NCI-H1694 treated with DMSO at 0.1 percent for 48 hours (cell line): Measurements from ENCODE around the gene KRTAP4-5.
"Not testable (repeated sequence)": the region's sequence is repeated elsewhere in the genome, so short reads cannot be mapped to it uniquely, and the experiment has no call there.

Source experiments
- DNase-seq: peaks from one replicate; lab custom pipeline; 2025; lab: John Stamatoyannopoulos, UW

The KRTAP4-5 gene

DNA sequence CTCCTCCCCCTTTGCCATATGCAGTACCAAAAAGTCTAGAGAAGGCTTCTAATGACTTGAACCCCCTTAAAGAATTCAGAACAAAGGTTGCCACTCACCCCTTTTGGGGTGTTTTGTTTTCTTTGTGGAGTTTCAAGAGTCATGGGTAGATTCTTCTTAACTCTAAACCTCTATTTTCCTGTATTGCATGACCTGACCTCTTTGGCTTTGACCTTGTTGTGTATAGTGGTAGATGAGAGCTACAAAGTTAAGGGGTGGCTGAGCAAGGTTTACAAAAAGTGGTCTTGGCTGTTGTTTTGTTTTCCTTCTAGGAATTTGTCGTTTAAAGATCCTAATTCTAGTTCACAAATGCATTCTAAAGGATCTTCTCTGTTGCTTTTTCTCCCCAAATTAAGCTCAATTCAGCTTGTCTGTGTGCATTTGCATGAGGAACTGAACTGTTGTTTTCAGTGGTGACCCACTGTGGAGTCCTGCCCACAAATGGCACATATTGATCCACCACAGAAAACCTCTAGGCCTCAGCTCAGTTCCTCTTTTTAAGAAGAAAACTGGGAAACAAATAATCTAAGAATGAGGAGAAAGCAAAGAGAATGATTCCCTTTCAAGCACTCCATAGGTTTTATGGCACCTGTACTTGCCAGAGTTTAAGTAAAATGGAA lies 40.8 kb downstream of the KRTAP4-5 start:
- DNase-seq = not testable (repeated sequence)

DNA sequence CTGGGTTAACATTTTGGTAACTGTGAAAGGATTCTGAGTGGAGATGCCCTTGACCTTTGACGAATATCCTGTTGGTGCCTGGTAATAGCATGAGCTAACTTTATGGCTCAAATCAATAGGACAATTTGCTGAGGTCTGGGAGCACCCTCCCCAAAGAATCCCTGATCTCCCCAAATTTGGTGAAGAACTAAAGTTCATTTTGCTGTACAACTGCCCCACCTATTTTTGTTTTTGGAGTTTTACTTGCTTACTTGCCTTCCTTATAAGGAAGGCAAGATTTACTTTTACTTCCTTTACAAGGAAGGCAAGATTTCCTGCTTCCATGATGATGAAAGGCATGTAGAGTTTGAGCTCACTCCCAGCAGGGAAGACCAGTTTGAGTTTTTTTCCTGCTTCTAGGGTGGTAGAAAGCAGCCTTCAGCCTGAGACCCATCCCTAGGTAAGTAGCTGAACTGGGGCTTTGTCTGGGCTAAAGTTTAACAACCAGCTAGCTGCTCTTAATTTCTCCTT lies 41.6 kb downstream of the KRTAP4-5 start:
- DNase-seq = no peak

DNA sequence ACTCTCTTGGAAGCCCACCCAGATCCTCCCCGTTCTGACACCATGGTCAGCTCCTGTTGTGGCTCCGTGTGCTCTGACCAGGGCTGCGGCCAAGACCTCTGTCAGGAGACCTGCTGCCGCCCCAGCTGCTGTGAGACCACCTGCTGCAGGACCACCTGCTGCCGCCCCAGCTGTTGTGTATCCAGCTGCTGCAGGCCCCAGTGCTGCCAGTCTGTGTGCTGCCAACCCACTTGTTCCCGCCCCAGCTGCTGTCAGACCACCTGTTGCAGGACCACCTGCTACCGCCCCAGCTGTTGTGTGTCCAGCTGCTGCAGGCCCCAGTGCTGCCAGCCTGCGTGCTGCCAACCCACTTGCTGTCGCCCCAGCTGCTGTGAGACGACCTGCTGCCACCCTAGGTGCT lies 44.3 kb downstream of the KRTAP4-5 start, which contains the start of gene KRTAP4-9:
Gene KRTAP4-9, plus strand, starts transcription at position 43 of the 400 bp plus-strand sequence. Its CDS starts 0 bp downstream, at position 43.
- DNase-seq = not testable (repeated sequence)

DNA sequence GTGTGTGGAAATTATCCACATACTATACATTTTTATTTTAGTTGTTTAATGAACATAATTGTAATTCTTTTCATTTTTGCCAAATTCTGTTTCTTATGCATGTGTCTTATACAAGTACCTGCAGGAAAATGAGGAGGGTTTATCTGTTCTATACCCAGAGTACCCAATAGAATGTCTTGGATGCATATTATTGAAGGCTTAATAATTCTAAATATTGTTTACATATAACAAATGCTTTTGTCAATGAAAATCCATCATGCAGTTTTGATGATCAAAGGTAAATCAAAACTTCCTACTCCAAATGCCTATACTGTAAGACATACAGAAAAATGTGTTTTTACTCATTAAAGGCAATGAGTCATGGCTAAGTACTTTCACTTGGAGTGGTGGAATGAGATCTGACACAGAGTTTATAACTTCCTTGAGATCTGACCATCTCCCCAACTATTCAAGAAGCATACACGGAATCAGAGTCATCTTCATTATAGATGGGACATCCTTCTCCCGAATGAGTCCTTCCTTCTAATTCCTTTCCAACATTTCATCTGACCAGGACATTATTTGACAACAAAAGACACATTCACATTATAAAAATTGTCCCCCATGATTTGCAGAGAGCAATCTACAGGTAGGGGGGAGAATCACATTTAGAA lies 45.1 kb downstream of the KRTAP4-5 start:
- DNase-seq = not testable (repeated sequence)

DNA sequence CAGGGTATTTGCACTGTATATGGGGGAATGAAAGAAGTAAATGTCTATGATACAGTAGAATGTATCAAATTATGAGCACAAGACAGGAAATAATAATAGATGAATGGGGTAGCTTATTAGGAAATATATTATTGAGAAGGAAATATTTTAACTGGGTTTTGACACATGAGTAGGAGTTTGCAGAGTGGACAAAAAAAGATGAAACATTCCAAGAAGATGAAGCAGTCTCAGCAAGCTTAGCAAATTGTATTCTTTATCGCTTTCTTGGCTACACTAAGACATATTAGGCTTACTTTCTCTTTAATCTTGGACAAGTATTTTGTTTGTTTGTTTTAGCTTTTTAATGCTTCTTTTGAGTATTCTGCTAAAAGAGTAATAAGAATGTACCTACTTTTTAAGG lies 45.7 kb downstream of the KRTAP4-5 start:
- DNase-seq = no peak

DNA sequence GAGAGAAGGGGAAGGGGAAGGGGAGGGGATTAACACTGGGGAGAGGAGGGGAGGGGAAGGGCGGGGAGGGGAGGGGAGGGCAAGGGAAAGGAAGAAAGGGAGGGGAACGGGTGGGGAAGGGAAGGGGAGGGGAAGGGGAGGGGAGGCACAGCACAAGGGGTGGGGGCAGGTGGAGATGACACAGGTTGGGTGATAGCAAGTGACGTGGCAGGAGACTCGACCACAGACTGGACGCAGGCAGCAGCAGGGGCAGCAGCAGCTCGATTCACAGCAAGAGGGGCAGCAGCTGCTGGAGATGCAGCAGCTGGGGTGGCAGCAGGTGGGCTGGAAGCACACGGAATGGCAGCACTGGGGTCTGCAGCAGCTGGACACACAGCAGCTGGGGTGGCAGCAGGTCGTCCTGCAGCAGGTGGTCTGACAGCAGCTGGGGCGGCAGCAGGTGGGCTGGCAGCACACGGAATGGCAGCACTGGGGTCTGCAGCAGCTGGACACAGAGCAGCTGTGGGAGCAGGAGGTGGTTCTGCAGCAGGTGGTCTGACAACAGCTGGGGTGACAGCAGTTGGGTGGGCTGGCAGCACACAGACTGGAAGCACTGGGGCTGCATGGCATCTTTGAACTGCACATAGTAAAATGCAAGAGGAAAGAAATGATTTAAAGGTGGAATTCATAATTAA lies 47.9 kb downstream of the KRTAP4-5 start, which contains the start of gene KRTAP4-16:
Gene KRTAP4-16, minus strand, starts transcription at position 624 of the 674 bp plus-strand sequence. Its CDS starts 0 bp downstream, at position 624.
- no peak for DNase-seq

DNA sequence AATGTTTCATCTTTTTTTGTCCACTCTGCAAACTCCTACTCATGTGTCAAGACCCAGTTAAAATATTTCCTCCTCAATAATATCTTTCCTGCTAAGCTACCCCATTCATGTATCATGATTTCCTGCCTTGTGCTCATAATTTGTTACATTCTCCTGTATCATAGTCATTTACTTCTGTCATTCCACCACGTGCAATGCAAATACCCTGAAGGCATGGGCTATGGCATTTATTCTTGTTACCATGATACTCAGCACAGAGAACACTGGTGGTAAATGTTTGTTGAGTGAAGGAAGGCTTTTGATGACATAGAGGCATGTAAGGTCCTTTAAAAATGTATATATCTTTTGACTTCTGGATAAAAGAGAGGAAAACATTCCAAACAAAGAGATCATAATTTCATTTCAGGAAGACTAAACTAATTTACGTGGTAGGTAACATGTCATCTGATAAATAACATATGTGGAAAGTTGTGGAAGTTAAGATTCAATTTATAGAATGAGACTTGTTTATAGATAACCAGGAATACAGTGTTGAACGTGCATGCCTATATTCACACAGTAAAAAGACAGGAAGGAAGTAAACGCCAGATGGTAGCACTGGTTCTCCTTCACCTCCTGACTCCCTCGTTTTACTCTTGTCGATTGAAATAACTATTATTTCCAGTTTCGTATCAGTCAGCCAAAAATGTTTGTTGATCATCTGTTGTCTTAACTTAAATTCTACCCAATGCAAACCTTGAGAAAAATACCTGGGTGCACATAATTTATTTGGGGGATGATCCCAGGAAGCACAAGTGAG lies 49.7 kb downstream of the KRTAP4-5 start:
- not testable (repeated sequence) for DNase-seq
